ENCODE results near the gene STIM2. TPM values are rescaled to one million over a fixed set of nuclear protein-coding genes. Genes with fewer than 3 reads are reported as not detected.

The STIM2 gene
- total RNA-seq, 1 experiment from 2014 or later = 30.2 TPM

DNA sequence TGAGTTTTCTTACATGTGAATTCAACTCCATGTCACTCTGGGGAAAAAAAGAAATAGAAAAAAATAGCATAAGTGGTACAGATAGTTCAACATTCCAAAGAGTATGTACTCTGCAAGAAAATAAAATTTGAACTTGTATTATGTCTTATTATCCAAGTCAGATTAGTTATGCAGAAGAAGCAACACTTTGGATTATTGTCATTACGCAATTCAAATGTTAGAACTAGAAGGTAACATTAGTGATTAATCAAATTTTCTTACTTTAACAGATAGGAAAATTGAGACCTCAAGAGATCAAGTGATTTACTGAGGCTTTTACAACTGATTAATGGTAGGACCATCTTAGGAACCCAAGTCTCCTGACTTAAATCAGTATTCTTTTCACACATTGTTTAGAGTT, 159.1 kb downstream of the STIM2 start:
- intact Hi-C loops (cut with micrococcal nuclease; ENCODE audit: unreplicated experiment) = loop anchor here (10.0 kb wide), 2 partner anchors 1035 to 1575 kb away; no protein-coding TSS in a partner anchor

DNA sequence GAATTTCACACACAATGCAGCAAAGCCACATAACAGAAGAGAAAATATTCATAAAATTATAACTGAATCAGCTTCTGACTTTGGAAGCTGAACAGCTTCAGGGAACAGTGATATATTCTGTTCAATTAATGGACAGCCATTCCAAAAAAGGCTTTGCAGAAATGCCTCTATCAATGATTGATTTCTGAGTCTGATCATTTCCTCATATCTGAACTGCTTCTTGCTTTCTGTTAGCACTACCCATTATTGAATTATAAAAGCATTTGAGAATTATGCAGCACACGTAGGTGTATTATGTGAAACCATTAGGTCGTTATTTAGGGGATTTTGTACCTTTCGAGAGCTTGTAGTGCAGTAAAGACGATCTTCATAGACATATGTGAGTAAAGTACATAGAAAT, 159.6 kb downstream of the STIM2 start:
- BruUV-seq (replicated peaks) = no TSS peak
- intact Hi-C loops (cut with micrococcal nuclease; ENCODE audit: unreplicated experiment) = no loop called here
- H3K27ac ChIP-seq = no peak overlapping the region
- CTCF ChIA-PET = no interaction called here
- no peak overlapping the region for H3K4me3 ChIP-seq
- H3K79me2 ChIP-seq (ENCODE audit: low read depth) = no peaks in the 10 kb centered on the region
- no peak overlapping the region for H3K4me2 ChIP-seq
- POLR2A ChIA-PET (ENCODE audit: unreplicated experiment) = no interaction called here
- H3K36me3 ChIP-seq (ENCODE audit: low read depth) = no peaks in the 10 kb centered on the region
- H3K9me2 ChIP-seq (ENCODE audit: insufficient read depth) = no peaks in the 10 kb centered on the region
- H4K20me1 ChIP-seq (ENCODE audit: insufficient read depth) = no peaks in the 10 kb centered on the region
- no peak overlapping the region for H2AFZ ChIP-seq
- H3K27me3 ChIP-seq (ENCODE audit: insufficient read depth, low read depth) = no peaks in the 10 kb centered on the region
- no peaks in the 10 kb centered on the region for H3K9me3 ChIP-seq (ENCODE audit: insufficient read depth, low read depth)
- no peaks in the 10 kb centered on the region for H3F3A ChIP-seq (ENCODE audit: insufficient read depth, low read depth)
- DNase-seq = no peak
- H3K4me1 ChIP-seq (replicated peaks; ENCODE audit: insufficient read depth) = no peaks in the 10 kb centered on the region
- TF ChIP-seq CTCF (conservative IDR thresholded peaks at IDR 0.05) (no peak), EZH2 (IDR thresholded peaks at IDR 0.05; ENCODE audit: low read depth) (no peak)

More for the DNA sequence above, 159.1 kb downstream of the STIM2 start:
- Histone ChIP-seq H3K9me2 (ENCODE audit: insufficient read depth) (no peaks in the 10 kb centered on the region), H3K4me3 (no peak overlapping the region), H3K36me3 (ENCODE audit: low read depth) (no peaks in the 10 kb centered on the region), H3F3A (ENCODE audit: insufficient read depth, low read depth) (no peaks in the 10 kb centered on the region), H3K27me3 (ENCODE audit: insufficient read depth, low read depth) (no peaks in the 10 kb centered on the region), H3K4me2 (no peak overlapping the region), H3K4me1 (replicated peaks; ENCODE audit: insufficient read depth) (no peaks in the 10 kb centered on the region), H3K9me3 (ENCODE audit: insufficient read depth, low read depth) (no peaks in the 10 kb centered on the region), H3K79me2 (ENCODE audit: low read depth) (no peaks in the 10 kb centered on the region), H2AFZ (no peak overlapping the region), H4K20me1 (ENCODE audit: insufficient read depth) (no peaks in the 10 kb centered on the region), H3K27ac (no peak overlapping the region)
- no TSS peak for BruUV-seq (replicated peaks)
- DNase-seq = no peak
- ChIA-PET POLR2A (ENCODE audit: unreplicated experiment) (no interaction called here), CTCF (no interaction called here)
- TF ChIP-seq EZH2 (IDR thresholded peaks at IDR 0.05; ENCODE audit: low read depth) = no peak
- no peak for TF ChIP-seq CTCF (conservative IDR thresholded peaks at IDR 0.05)

DNA sequence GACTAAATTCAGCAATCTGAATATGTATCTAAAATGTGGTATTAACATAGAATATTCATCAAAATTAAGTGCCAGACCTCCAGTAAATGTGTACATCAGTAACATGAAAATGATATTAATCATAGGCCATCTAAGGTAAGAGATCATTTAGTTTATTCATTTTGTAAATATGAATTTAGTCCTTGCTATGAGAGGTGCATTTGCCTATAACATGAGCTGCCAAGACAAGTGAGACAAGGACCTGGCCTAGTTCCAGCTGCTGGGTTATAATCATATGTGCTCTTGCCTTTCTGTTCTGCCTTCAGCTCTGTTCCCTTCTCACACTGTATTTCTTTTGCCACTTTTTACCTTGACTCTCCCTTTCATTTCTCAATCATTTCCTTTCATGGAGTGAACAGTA, 160.0 kb downstream of the STIM2 start:
- Histone ChIP-seq H3K4me3 (no peak overlapping the region), H4K20me1 (ENCODE audit: insufficient read depth) (no peaks in the 10 kb centered on the region), H3K9me2 (ENCODE audit: insufficient read depth) (no peaks in the 10 kb centered on the region), H3K79me2 (ENCODE audit: low read depth) (no peaks in the 10 kb centered on the region), H3K27ac (no peak overlapping the region), H3K4me1 (replicated peaks; ENCODE audit: insufficient read depth) (no peaks in the 10 kb centered on the region), H3F3A (ENCODE audit: insufficient read depth, low read depth) (no peaks in the 10 kb centered on the region), H2AFZ (no peak overlapping the region), H3K9me3 (ENCODE audit: insufficient read depth, low read depth) (no peaks in the 10 kb centered on the region), H3K4me2 (no peak overlapping the region), H3K36me3 (ENCODE audit: low read depth) (no peaks in the 10 kb centered on the region), H3K27me3 (ENCODE audit: insufficient read depth, low read depth) (no peaks in the 10 kb centered on the region)
- no peak for DNase-seq
- intact Hi-C loops (cut with micrococcal nuclease; ENCODE audit: unreplicated experiment) = no loop called here
- ChIA-PET POLR2A (ENCODE audit: unreplicated experiment) (no interaction called here), CTCF (no interaction called here)
- TF ChIP-seq EZH2 (IDR thresholded peaks at IDR 0.05; ENCODE audit: low read depth) (no peak), CTCF (conservative IDR thresholded peaks at IDR 0.05) (no peak)
- no TSS peak for BruUV-seq (replicated peaks)

All from PC-9 (cell line).